ENCODE measurements around the gene SP6. TPM values are rescaled to one million over a fixed set of nuclear protein-coding genes. Genes with fewer than 3 reads are reported as not detected.

SP6 gene
- total RNA-seq, 3 donors from 2014 or later = 2.0 to 11.6 (median 4.7) TPM

GRCh38 chr17:47851764-47852112 is 775 bp upstream of the SP6 start:
- no peak for TF ChIP-seq CTCF (IDR thresholded peaks at IDR 0.05)
- H3K4me1 ChIP-seq (ENCODE audit: low read depth) = peaks cover 8% of the 10 kb centered on the region
- intact Hi-C loops (cut with DNase I, micrococcal nuclease) = no loop called here
- no peak overlapping the region for H3K4me3 ChIP-seq
- H3K36me3 ChIP-seq (ENCODE audit: low read depth) = no peaks in the 10 kb centered on the region
- H3K9me3 ChIP-seq = no peaks in the 10 kb centered on the region
- DNase-seq = no peak
- no peak for ATAC-seq

- ATAC-seq = peak; percentile 36
- intact Hi-C loops (cut with DNase I, micrococcal nuclease) = no loop called here
These were observed 631 bp downstream of the SP6 start for GRCh38 chr17:47850373-47850691.

GRCh38 chr17:47848198-47848513 is 2.8 kb downstream of the SP6 start:
- intact Hi-C loops (cut with DNase I, micrococcal nuclease) = loop anchor here in 1 of 2 donors (5.0 to 10.0 kb wide), 2 partner anchors 34 to 117 kb away; no protein-coding TSS in a partner anchor
- no peak for TF ChIP-seq CTCF (IDR thresholded peaks at IDR 0.05)
- Histone ChIP-seq H3K9me3 (no peaks in the 10 kb centered on the region), H3K4me3 (no peak overlapping the region), H3K4me1 (ENCODE audit: low read depth) (peaks cover 8% of the 10 kb centered on the region), H3K36me3 (ENCODE audit: low read depth) (no peaks in the 10 kb centered on the region)
- no peak for ATAC-seq
- no peak for DNase-seq

More at GRCh38 chr17:47850373-47850691, 631 bp downstream of the SP6 start:
- Histone ChIP-seq H3K4me3 (no peak overlapping the region), H3K4me1 (ENCODE audit: low read depth) (peaks cover 8% of the 10 kb centered on the region), H3K36me3 (ENCODE audit: low read depth) (no peaks in the 10 kb centered on the region), H3K9me3 (no peaks in the 10 kb centered on the region)
- TF ChIP-seq CTCF (IDR thresholded peaks at IDR 0.05) = no peak
- no peak for DNase-seq

GRCh38 chr17:47847341-47848197 is 3.4 kb downstream of the SP6 start:
- Histone ChIP-seq H3K9me3 (no peaks in the 10 kb centered on the region), H3K4me1 (ENCODE audit: low read depth) (peaks cover 13% of the 10 kb centered on the region), H3K4me3 (no peak overlapping the region), H3K36me3 (ENCODE audit: low read depth) (no peaks in the 10 kb centered on the region)
- DNase-seq (no peak), ATAC-seq (no peak)
- intact Hi-C loops (cut with DNase I, micrococcal nuclease) = loop anchor here in 1 of 2 donors (5.0 to 10.0 kb wide), 2 partner anchors 35 to 117 kb away; no protein-coding TSS in a partner anchor
- peak; percentile 15 for TF ChIP-seq CTCF (IDR thresholded peaks at IDR 0.05)

- peaks cover 21% of the 10 kb centered on the region for H3K4me1 ChIP-seq (ENCODE audit: low read depth)
- H3K36me3 ChIP-seq (ENCODE audit: low read depth) = no peaks in the 10 kb centered on the region
- ATAC-seq (no peak), DNase-seq (no peak)
- intact Hi-C loops (cut with DNase I, micrococcal nuclease) = loop anchor here in 1 of 2 donors (5.0 to 10.0 kb wide), 2 partner anchors 35 to 118 kb away; no protein-coding TSS in a partner anchor
- TF ChIP-seq CTCF (IDR thresholded peaks at IDR 0.05) = no peak
- no peaks in the 10 kb centered on the region for H3K9me3 ChIP-seq
- no peak overlapping the region for H3K4me3 ChIP-seq
These were observed 4.1 kb downstream of the SP6 start for GRCh38 chr17:47846716-47847340.

Measured in mucosa of descending colon (tissue), 3 donors.